Neural cell (in vitro differentiated cells): Measurements from ENCODE around the gene SPCS1. TPM values are rescaled to one million over a fixed set of nuclear protein-coding genes. Genes with fewer than 3 reads are reported as not detected.

Experiments
- H2AFZ ChIP-seq: fragments of 200-600, 300-800 bp; sonication (generic), shearing (Covaris generic); 2 replicates; pipeline ENCODE4 v1.6.0; 2014; ENCODE audit warnings: low read depth, mild to moderate bottlenecking, antibody characterized with exemption, low read length, moderate library complexity
- H3F3A ChIP-seq: fragments of 200-600 bp; shearing (Covaris generic); 2 replicates; pipeline ENCODE4 v1.6.1; 2016; ENCODE audit warnings: mild to moderate bottlenecking, moderate library complexity, mixed read lengths, antibody characterized with exemption, low read length; ENCODE audit not compliant: insufficient read depth, poor library complexity, severe bottlenecking
- H3K27ac ChIP-seq: fragments of 200-600, 300-800 bp; sonication (generic), shearing (Covaris generic); 2 replicates; pipeline ENCODE4 v1.5.1; 2014; ENCODE audit warnings: mild to moderate bottlenecking, low read length, moderate library complexity
- H3K27me3 ChIP-seq: fragments of 300-800, 200-600 bp; sonication (generic), shearing (Covaris generic); 2 replicates; pipeline ENCODE4 v1.6.0; 2014; ENCODE audit warnings: mild to moderate bottlenecking, low read depth, low read length, moderate library complexity; ENCODE audit not compliant: insufficient read depth
- H3K36me3 ChIP-seq: fragments of 300-800, 200-600 bp; sonication (generic), shearing (Covaris generic); 2 replicates; pipeline ENCODE4 v1.5.1; 2014; ENCODE audit warnings: mild to moderate bottlenecking, antibody characterized with exemption, low read length, moderate library complexity; ENCODE audit not compliant: insufficient read depth
- H3K4me2 ChIP-seq: fragments of 300-800, 200-600 bp; sonication (generic), shearing (Covaris generic); 2 replicates; pipeline ENCODE4 v1.6.0; 2014; ENCODE audit warnings: mild to moderate bottlenecking, low read length
- H3K4me3 ChIP-seq: fragments of 300-800, 200-600 bp; sonication (generic), shearing (Covaris generic); 2 replicates; pipeline ENCODE4 v1.5.1; 2014; ENCODE audit warnings: mild to moderate bottlenecking, low read length, moderate library complexity
- H3K79me2 ChIP-seq: fragments of 200-600 bp; shearing (Covaris generic); replicated peaks from 2 replicates; pipeline ENCODE4 v1.6.0; 2014; ENCODE audit warnings: mild to moderate bottlenecking, low read length, moderate library complexity; ENCODE audit not compliant: insufficient read depth
- H3K9ac ChIP-seq: fragments of 300-800, 200-600 bp; sonication (generic), shearing (Covaris generic); 2 replicates; pipeline ENCODE4 v1.6.1; 2016; ENCODE audit warnings: mild to moderate bottlenecking, low read length, mixed read lengths
- H3K9me2 ChIP-seq: fragments of 200-600 bp; shearing (Covaris generic); 2 replicates; pipeline ENCODE4 v1.6.1; 2016; ENCODE audit warnings: mild to moderate bottlenecking, low read length, mixed read lengths; ENCODE audit not compliant: insufficient read depth
- H3K9me3 ChIP-seq: fragments of 200-600, 300-800 bp; sonication (generic), shearing (Covaris generic); 2 replicates; pipeline ENCODE4 v1.6.1; 2016; ENCODE audit warnings: mild to moderate bottlenecking, mixed run types, low read length, moderate library complexity, mixed read lengths
- H4K20me1 ChIP-seq: fragments of 200-600 bp; shearing (Covaris generic); 2 replicates; pipeline ENCODE4 v1.6.1; 2016; ENCODE audit warnings: mild to moderate bottlenecking, mixed run types; ENCODE audit not compliant: insufficient read depth
- CTCF ChIP-seq: fragments of 450-650 bp; IDR thresholded peaks from 2 replicates; pipeline ENCODE4 v1.5.1; 2014; ENCODE audit warnings: antibody characterized with exemption, mild to moderate bottlenecking, moderate library complexity; ENCODE audit not compliant: poor library complexity, severe bottlenecking
- EP300 ChIP-seq: fragments of 450-650 bp; conservative IDR thresholded peaks from 2 replicates; pipeline ENCODE4 v1.6.1; 2014; ENCODE audit warnings: antibody characterized with exemption, mild to moderate bottlenecking, moderate library complexity; ENCODE audit not compliant: poor library complexity, severe bottlenecking
- EZH2 ChIP-seq: fragments of 200-600, 300-800 bp; shearing (Covaris generic), sonication (generic); IDR thresholded peaks from 2 replicates; pipeline ENCODE4 v1.6.1; 2014; ENCODE audit warnings: antibody characterized with exemption, low read length, borderline replicate concordance, mild to moderate bottlenecking; ENCODE audit not compliant: insufficient read depth, poor library complexity, severe bottlenecking
- MXI1 ChIP-seq: fragments of 450-650 bp; conservative IDR thresholded peaks from 2 replicates; pipeline ENCODE4 v1.6.1; 2014; ENCODE audit warnings: antibody characterized with exemption, mild to moderate bottlenecking; ENCODE audit not compliant: poor library complexity, severe bottlenecking
- POLR2AphosphoS5 ChIP-seq: IDR thresholded peaks from 2 replicates; pipeline ENCODE4 v1.6.1; 2012
- RAD21 ChIP-seq: fragments of 450-650 bp; conservative IDR thresholded peaks from 2 replicates; pipeline ENCODE4 v1.6.1; 2014; ENCODE audit warnings: antibody characterized with exemption, mild to moderate bottlenecking, moderate library complexity
- REST ChIP-seq: IDR thresholded peaks from 2 replicates; pipeline ENCODE4 v1.6.1; 2012; ENCODE audit warnings: borderline replicate concordance
- SMC3 ChIP-seq: fragments of 450-650 bp; conservative IDR thresholded peaks from 2 replicates; pipeline ENCODE4 v1.6.1; 2014; ENCODE audit warnings: antibody characterized with exemption, mild to moderate bottlenecking, moderate library complexity; ENCODE audit not compliant: poor library complexity
- TAF1 ChIP-seq: IDR thresholded peaks from 2 replicates; pipeline ENCODE4 v1.6.1; 2012; ENCODE audit warnings: low read depth
- polyA plus RNA-seq: library from polyadenylated mRNA; depleted of rRNA; stranded (reverse); fragments of >200 nt; gene quantifications from 2 replicates; pipeline ENCODE4 v1.2.3, GENCODE V29; 2014

Gene SPCS1
- polyA plus RNA-seq, 1 donor from 2014 or later = 97.4 TPM

GRCh38 chr3:52681596-52681995, 24.3 kb upstream of the SPCS1 start:
- Histone ChIP-seq H4K20me1 (no peaks in the 10 kb centered on the region), H3F3A (no peaks in the 10 kb centered on the region), H3K4me3 (no peak overlapping the region), H3K4me2 (no peak overlapping the region), H2AFZ (no peak overlapping the region), H3K27me3 (no peaks in the 10 kb centered on the region), H3K36me3 (peaks cover 3% of the 10 kb centered on the region), H3K9ac (no peak overlapping the region), H3K9me2 (no peaks in the 10 kb centered on the region), H3K9me3 (no peaks in the 10 kb centered on the region), H3K79me2 (peaks cover 55% of the 10 kb centered on the region), H3K27ac (no peak overlapping the region)
- no peak for TF ChIP-seq TAF1
- TF ChIP-seq RAD21 = no peak
- no peak for TF ChIP-seq EZH2
- no peak for TF ChIP-seq POLR2AphosphoS5
- no peak for TF ChIP-seq CTCF

- no peak overlapping the region for H3K4me3 ChIP-seq
- peaks cover 3% of the 10 kb centered on the region for H3K36me3 ChIP-seq
- H3K27me3 ChIP-seq = no peaks in the 10 kb centered on the region
- no peak overlapping the region for H3K9ac ChIP-seq
- no peaks in the 10 kb centered on the region for H3K9me2 ChIP-seq
- H3K9me3 ChIP-seq = no peaks in the 10 kb centered on the region
- H3K79me2 ChIP-seq = peaks cover 59% of the 10 kb centered on the region
- H3K27ac ChIP-seq = no peak overlapping the region
- no peaks in the 10 kb centered on the region for H4K20me1 ChIP-seq
- no peak overlapping the region for H2AFZ ChIP-seq
- H3K4me2 ChIP-seq = no peak overlapping the region
- no peaks in the 10 kb centered on the region for H3F3A ChIP-seq
- peak; percentile 39 for TF ChIP-seq SMC3
- no peak for TF ChIP-seq REST
- no peak for TF ChIP-seq RAD21
These were observed 23.9 kb upstream of the SPCS1 start for GRCh38 chr3:52682016-52682415.

- Histone ChIP-seq H3K79me2 (peaks cover 66% of the 10 kb centered on the region), H3K9ac (no peak overlapping the region), H4K20me1 (no peaks in the 10 kb centered on the region), H3K4me2 (no peak overlapping the region), H3K27me3 (no peaks in the 10 kb centered on the region), H3K9me3 (no peaks in the 10 kb centered on the region), H2AFZ (no peak overlapping the region), H3F3A (no peaks in the 10 kb centered on the region), H3K27ac (no peak overlapping the region), H3K9me2 (no peaks in the 10 kb centered on the region), H3K36me3 (peaks cover 3% of the 10 kb centered on the region), H3K4me3 (peak overlapping the region; percentile 83)
- TF ChIP-seq MXI1 (no peak), RAD21 (no peak), CTCF (no peak), POLR2AphosphoS5 (no peak), EP300 (no peak), REST (no peak), EZH2 (no peak), TAF1 (no peak), SMC3 (no peak)
These were observed 22.3 kb upstream of the SPCS1 start for GRCh38 chr3:52683611-52684010.
